Tibial nerve (tissue), 4 donors: ENCODE results near the gene MLLT1. TPM values are rescaled to one million over a fixed set of nuclear protein-coding genes. Genes with fewer than 3 reads are reported as not detected.

Experiments used
- DNase-seq, 2 donors: peaks; one replicate each; pipeline ENCODE4 v3.0.0-alpha.2; 2019; ENCODE audit warnings: low spot score in 2 of 2
- H3K27ac ChIP-seq, 4 donors: fragments of 200-600 bp; sonication (generic) in 3 of 4; one replicate each; pipeline ENCODE4 v1.5.1; 2017 to 2019; ENCODE audit warnings: mild to moderate bottlenecking in 1 of 4
- H3K27me3 ChIP-seq, 2 donors: fragments of 200-600 bp; sonication (generic) in 1 of 2; one replicate each; pipeline versions ENCODE4 v1.5.1 to v1.6.0; 2017 to 2019
- H3K36me3 ChIP-seq, 3 donors: fragments of 200-600 bp; sonication (generic); one replicate each; pipeline ENCODE4 v1.5.1; 2018 to 2019
- H3K4me1 ChIP-seq, 4 donors: fragments of 200-600 bp; sonication (generic) in 3 of 4; one replicate each; pipeline ENCODE4 v1.5.1; 2017 to 2019
- H3K4me3 ChIP-seq, 4 donors: fragments of 200-600 bp; sonication (generic) in 3 of 4; one replicate each; pipeline ENCODE4 v1.5.1; 2017 to 2019; ENCODE audit warnings: mild to moderate bottlenecking in 1 of 4, moderate library complexity in 1 of 4
- H3K9me3 ChIP-seq, 4 donors: fragments of 200-600 bp; sonication (generic) in 3 of 4; one replicate each; pipeline ENCODE4 v1.5.1; 2017 to 2019
- EP300 ChIP-seq, 2 donors: sonication (generic); formaldehyde crosslinking; IDR thresholded peaks; one replicate each; pipeline ENCODE4 v1.6.1; 2017; ENCODE audit warnings: antibody characterized with exemption in 2 of 2, mild to moderate bottlenecking in 1 of 2
- POLR2A ChIP-seq, 2 donors: fragments of 450-650 bp; IDR thresholded peaks; one replicate each; pipeline ENCODE4 v1.6.1; 2017; ENCODE audit warnings: antibody characterized with exemption in 2 of 2, mild to moderate bottlenecking in 2 of 2, moderate library complexity in 2 of 2
- WGBS, 2 donors: methylation state at CpG; one replicate each; pipeline ENCODE4 v1.1.5; 2018; 5-methylcytosine and 5-hydroxymethylcytosine counted together
- total RNA-seq, 4 donors: library from RNA; depleted of rRNA; stranded (reverse); fragments of >200 nt; gene quantifications; one replicate each; pipeline ENCODE4 v1.1.0, GENCODE V29; 2016
- TF ChIP-seq, protein P1 (sequence below), 5 experiments: fragments of 200-600 bp in 3 of 5; fragments of 450-650 bp in 2 of 5; sonication (generic) in 3 of 5; IDR thresholded peaks; one replicate each; pipeline ENCODE4 v1.5.1; 2016 to 2019; ENCODE audit warnings: antibody characterized with exemption in 5 of 5, mild to moderate bottlenecking in 3 of 5, moderate library complexity in 2 of 5

Gene MLLT1
- total RNA-seq, 4 donors from 2014 or later, result 15.1 to 42.0 (median 19.9) TPM

DNA sequence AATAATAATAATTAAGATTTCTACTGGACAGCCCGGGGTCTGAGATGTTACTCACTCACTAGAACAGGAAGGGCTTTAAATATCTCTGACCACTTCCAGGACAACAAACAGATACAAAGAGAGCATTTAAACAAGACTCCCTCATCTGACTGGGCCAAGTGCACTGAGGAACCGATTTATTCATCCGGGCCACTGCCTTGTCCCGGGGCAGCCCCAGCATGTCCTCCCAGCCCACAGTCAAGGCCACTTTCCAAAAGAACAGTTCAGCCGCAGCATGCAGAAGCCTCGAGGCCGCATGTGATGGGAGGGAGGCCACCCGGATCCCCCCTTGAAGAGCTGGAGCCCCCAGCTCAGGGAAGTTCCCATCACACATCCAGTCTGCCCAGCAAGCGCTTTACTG lies 30.5 kb downstream of the MLLT1 start:
- TF ChIP-seq EP300 (IDR thresholded peaks at IDR 0.05) (no peak), POLR2A (IDR thresholded peaks at IDR 0.05) (no peak)
- TF ChIP-seq, protein P1, sequence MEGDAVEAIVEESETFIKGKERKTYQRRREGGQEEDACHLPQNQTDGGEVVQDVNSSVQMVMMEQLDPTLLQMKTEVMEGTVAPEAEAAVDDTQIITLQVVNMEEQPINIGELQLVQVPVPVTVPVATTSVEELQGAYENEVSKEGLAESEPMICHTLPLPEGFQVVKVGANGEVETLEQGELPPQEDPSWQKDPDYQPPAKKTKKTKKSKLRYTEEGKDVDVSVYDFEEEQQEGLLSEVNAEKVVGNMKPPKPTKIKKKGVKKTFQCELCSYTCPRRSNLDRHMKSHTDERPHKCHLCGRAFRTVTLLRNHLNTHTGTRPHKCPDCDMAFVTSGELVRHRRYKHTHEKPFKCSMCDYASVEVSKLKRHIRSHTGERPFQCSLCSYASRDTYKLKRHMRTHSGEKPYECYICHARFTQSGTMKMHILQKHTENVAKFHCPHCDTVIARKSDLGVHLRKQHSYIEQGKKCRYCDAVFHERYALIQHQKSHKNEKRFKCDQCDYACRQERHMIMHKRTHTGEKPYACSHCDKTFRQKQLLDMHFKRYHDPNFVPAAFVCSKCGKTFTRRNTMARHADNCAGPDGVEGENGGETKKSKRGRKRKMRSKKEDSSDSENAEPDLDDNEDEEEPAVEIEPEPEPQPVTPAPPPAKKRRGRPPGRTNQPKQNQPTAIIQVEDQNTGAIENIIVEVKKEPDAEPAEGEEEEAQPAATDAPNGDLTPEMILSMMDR (IDR thresholded peaks at IDR 0.05), result no peak
- H3K27me3 ChIP-seq, result no peaks in the 10 kb centered on the region
- H3K4me1 ChIP-seq, result peaks cover 0 to 59% (median 33%) of the 10 kb centered on the region in 4 donors
- H3K9me3 ChIP-seq, result no peaks in the 10 kb centered on the region
- WGBS, 2 donors, result 22 to 53% methylated on average over 8 to 9 of the region's 9 CpGs
- no peak for DNase-seq
- no peak overlapping the region for H3K4me3 ChIP-seq
- no peaks in the 10 kb centered on the region for H3K36me3 ChIP-seq
- H3K27ac ChIP-seq, result peak overlapping the region; percentile 18 to 83 (median 72)

- Histone ChIP-seq H3K4me1 (peaks cover 0 to 59% (median 36%) of the 10 kb centered on the region in 4 donors), H3K4me3 (no peak overlapping the region), H3K27ac (peak overlapping the region; percentile 1 to 83 (median 56)), H3K9me3 (no peaks in the 10 kb centered on the region), H3K36me3 (no peaks in the 10 kb centered on the region), H3K27me3 (no peaks in the 10 kb centered on the region)
- TF ChIP-seq POLR2A (IDR thresholded peaks at IDR 0.05) (no peak), EP300 (IDR thresholded peaks at IDR 0.05) (no peak)
- TF ChIP-seq, protein P1 (IDR thresholded peaks at IDR 0.05), result no peak
- 21 to 26% methylated on average over 6 of the region's 6 CpGs for WGBS, 2 donors
- DNase-seq, result no peak
These were observed 30.9 kb downstream of the MLLT1 start for GRCh38 chr19:6248844-6249243.

DNA sequence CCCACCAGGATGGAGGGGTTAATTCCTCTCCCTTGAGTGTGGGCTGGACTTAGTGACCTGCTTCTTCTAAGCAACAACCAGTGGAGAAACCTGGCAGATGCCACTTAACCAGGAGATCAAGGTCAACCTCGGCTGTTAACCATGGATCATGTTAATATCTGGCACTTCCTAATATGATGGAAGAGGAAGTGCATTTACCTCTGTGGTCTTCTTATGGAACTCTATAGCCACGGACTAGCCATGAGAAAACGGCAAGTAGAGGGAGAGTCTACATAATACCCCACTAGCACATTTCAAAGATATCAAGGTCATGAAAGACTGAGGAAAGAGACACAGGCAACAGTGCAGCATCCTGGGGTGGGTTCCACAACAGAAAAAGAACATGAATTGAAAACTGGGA lies 31.4 kb downstream of the MLLT1 start:
- no peak for TF ChIP-seq POLR2A (IDR thresholded peaks at IDR 0.05)
- TF ChIP-seq, protein P1 (IDR thresholded peaks at IDR 0.05), result no peak
- TF ChIP-seq EP300 (IDR thresholded peaks at IDR 0.05), result no peak
- H3K9me3 ChIP-seq, result no peaks in the 10 kb centered on the region
- H3K4me3 ChIP-seq, result no peak overlapping the region
- H3K4me1 ChIP-seq, result peaks cover 0 to 63% (median 40%) of the 10 kb centered on the region in 4 donors
- 44 to 49% methylated on average over 3 of the region's 3 CpGs for WGBS, 2 donors
- no peak for DNase-seq
- H3K27ac ChIP-seq, result peak overlapping the region; percentile 1 to 83 (median 56)
- H3K27me3 ChIP-seq, result no peaks in the 10 kb centered on the region
- H3K36me3 ChIP-seq, result no peaks in the 10 kb centered on the region

GRCh38 chr19:6247007-6247288 lies 32.8 kb downstream of the MLLT1 start:
- no peaks in the 10 kb centered on the region for H3K9me3 ChIP-seq
- no peak for DNase-seq
- TF ChIP-seq POLR2A (IDR thresholded peaks at IDR 0.05) (no peak), EP300 (IDR thresholded peaks at IDR 0.05) (no peak)
- TF ChIP-seq, protein P1 (IDR thresholded peaks at IDR 0.05), result no peak
- no peak overlapping the region for H3K4me3 ChIP-seq
- H3K27ac ChIP-seq, result no peak overlapping the region
- 90 to 91% methylated on average over 7 of the region's 7 CpGs for WGBS, 2 donors
- H3K27me3 ChIP-seq, result no peaks in the 10 kb centered on the region
- peaks cover 0 to 71% (median 53%) of the 10 kb centered on the region in 4 donors for H3K4me1 ChIP-seq
- no peaks in the 10 kb centered on the region for H3K36me3 ChIP-seq

- no peak for DNase-seq
- H3K27ac ChIP-seq, result no peak overlapping the region
- TF ChIP-seq EP300 (IDR thresholded peaks at IDR 0.05), result no peak
- TF ChIP-seq, protein P1 (IDR thresholded peaks at IDR 0.05), result no peak
- no peak for TF ChIP-seq POLR2A (IDR thresholded peaks at IDR 0.05)
These were observed 33.4 kb downstream of the MLLT1 start for GRCh38 chr19:6246174-6247006.

More at GRCh38 chr19:6246174-6247006, 33.4 kb downstream of the MLLT1 start:
- 88 to 93% methylated on average over 20 of the region's 20 CpGs for WGBS, 2 donors
- Histone ChIP-seq H3K4me1 (peaks cover 0 to 72% (median 56%) of the 10 kb centered on the region in 4 donors), H3K9me3 (no peaks in the 10 kb centered on the region), H3K36me3 (no peaks in the 10 kb centered on the region), H3K27me3 (no peaks in the 10 kb centered on the region), H3K4me3 (no peak overlapping the region)
